A549 (cell line): ENCODE results near the gene IGF2. TPM values are rescaled to one million over a fixed set of nuclear protein-coding genes. Genes with fewer than 3 reads are reported as not detected.

Experiments
- ATAC-seq, 2 experiments: fragments of 200-7000 bp in 1 of 2; fragments of >200 bp in 1 of 2; cut with Nextera tagmentation in 1 of 2; cut with Tn5 transposase in 1 of 2; 3 replicates each; pipeline versions ENCODE4 v1.8.0 to v1.9.1; 2018 to 2020; ENCODE audit warnings: mild to moderate bottlenecking in 1 of 2, moderate library complexity in 1 of 2
- CTCF ChIA-PET: fragments of 300-600 bp; sonication (Branson Sonifier 250); formaldehyde crosslinking; extraction: SDS; loops from one replicate; lab custom pipeline; 2021; ENCODE audit warnings: antibody characterized with exemption, inconsistent platforms; lab: Yijun Ruan, JAX
- POLR2A ChIA-PET: fragments of 350-600 bp; formaldehyde crosslinking; extraction: SDS; loops from one replicate; lab custom pipeline; 2021; ENCODE audit warnings: antibody characterized with exemption, inconsistent platforms; lab: Yijun Ruan, JAX
- DNase-seq, 2 experiments: peaks; one replicate each; pipeline versions ENCODE4 v3.0.0 to v3.0.0-alpha.2; 2011 to 2016; ENCODE audit warnings: low read depth in 1 of 2, low spot score in 1 of 2
- FAIRE-seq: peaks from 2 replicates; lab custom pipeline; 2011; peaks lifted over from hg19 to GRCh38; lab: Jason Lieb, UNC
- H3K27ac ChIP-seq, 2 experiments: fragments of >200 bp; sonication (Bioruptor Twin); formaldehyde crosslinking; 3 replicates each; pipeline ENCODE4 v1.5.1; 2016 to 2017
- H3K4me1 ChIP-seq: fragments of >200 bp; sonication (Bioruptor Twin); formaldehyde crosslinking; 3 replicates; pipeline ENCODE4 v1.6.1; 2016
- H3K4me2 ChIP-seq: fragments of >200 bp; sonication (Bioruptor Twin); formaldehyde crosslinking; 3 replicates; pipeline ENCODE4 v1.6.1; 2016
- H3K4me3 ChIP-seq: fragments of >200 bp; sonication (Bioruptor Twin); formaldehyde crosslinking; 3 replicates; pipeline ENCODE4 v1.5.1; 2016
- H3K9me3 ChIP-seq: fragments of >200 bp; sonication (Bioruptor Twin); formaldehyde crosslinking; 3 replicates; pipeline ENCODE4 v1.6.1; 2016
- BCL3 ChIP-seq: fragments of >200 bp; sonication (Bioruptor Twin); formaldehyde crosslinking; IDR thresholded peaks from 3 replicates; pipeline ENCODE4 v1.6.1; 2016
- BHLHE40 ChIP-seq: IDR thresholded peaks from 2 replicates; pipeline ENCODE4 v1.6.1; 2012; ENCODE audit warnings: low read depth, low read length, inconsistent platforms
- CBX8 ChIP-seq: fragments of 200-600 bp; sonication (generic); IDR thresholded peaks from 2 replicates; pipeline ENCODE4 v1.6.1; 2016
- CEBPB ChIP-seq, 2 experiments: fragments of >200 bp in 1 of 2; sonication (Bioruptor Twin) in 1 of 2; formaldehyde crosslinking in 1 of 2; IDR thresholded peaks; 2 replicates each; pipeline ENCODE4 v1.6.1; 2012 to 2016
- CHD4 ChIP-seq: fragments of 200-600 bp; sonication (generic); IDR thresholded peaks from 2 replicates; pipeline ENCODE4 v1.6.1; 2016; ENCODE audit warnings: antibody characterized with exemption, mild to moderate bottlenecking, borderline replicate concordance
- EHMT2 ChIP-seq: fragments of 200-600 bp; sonication (generic); IDR thresholded peaks from 2 replicates; pipeline ENCODE4 v1.6.1; 2016; ENCODE audit warnings: antibody characterized with exemption, low read depth, mild to moderate bottlenecking, moderate library complexity
- EP300 ChIP-seq, 2 experiments: fragments of >200 bp; sonication (Bioruptor Twin); formaldehyde crosslinking; IDR thresholded peaks; 2 replicates in 1 of 2; 3 replicates in 1 of 2; pipeline ENCODE4 v1.6.1; 2016 to 2017
- ESRRA ChIP-seq: fragments of 150-350 bp; IDR thresholded peaks from 2 replicates; pipeline ENCODE4 v1.6.1; 2014; ENCODE audit warnings: mild to moderate bottlenecking, low read length, borderline replicate concordance
- FOSB ChIP-seq: fragments of 250-450 bp; sonication (Bioruptor Pico); IDR thresholded peaks from 2 replicates; pipeline ENCODE4 v1.5.0; 2020; ENCODE audit warnings: mild to moderate bottlenecking, moderate library complexity
- FOSL2 ChIP-seq, 2 experiments: fragments of 450-650 bp in 1 of 2; fragments of >200 bp in 1 of 2; sonication (Bioruptor Twin) in 1 of 2; formaldehyde crosslinking; IDR thresholded peaks; 2 replicates each; pipeline versions ENCODE4 v1.5.0 to v1.6.1; 2016 to 2020; ENCODE audit warnings: mild to moderate bottlenecking in 1 of 2, moderate library complexity in 1 of 2
- HDAC2 ChIP-seq: fragments of 200-600 bp; sonication (generic); IDR thresholded peaks from 2 replicates; pipeline ENCODE4 v1.6.1; 2016
- HES2 ChIP-seq: fragments of >200 bp; sonication (Bioruptor Twin); formaldehyde crosslinking; IDR thresholded peaks from 2 replicates; pipeline ENCODE4 v1.6.1; 2016
- HMGXB4 ChIP-seq: fragments of 250-450 bp; sonication (Bioruptor Pico); IDR thresholded peaks from 2 replicates; pipeline ENCODE4 v1.5.0; 2021; ENCODE audit warnings: mild to moderate bottlenecking, moderate library complexity, borderline replicate concordance
- HOXA7 ChIP-seq: fragments of 250-450 bp; sonication (Bioruptor Pico); IDR thresholded peaks from 2 replicates; pipeline ENCODE4 v1.5.0; 2020; ENCODE audit warnings: mild to moderate bottlenecking, moderate library complexity
- HOXB5 ChIP-seq: fragments of 250-450 bp; sonication (Bioruptor Pico); IDR thresholded peaks from 2 replicates; pipeline ENCODE4 v1.5.0; 2020; ENCODE audit warnings: mild to moderate bottlenecking, moderate library complexity
- KDM1A ChIP-seq: fragments of 200-600 bp; sonication (generic); IDR thresholded peaks from 2 replicates; pipeline ENCODE4 v1.6.1; 2016; ENCODE audit warnings: low read depth, mild to moderate bottlenecking
- MYC ChIP-seq: IDR thresholded peaks from 2 replicates; pipeline ENCODE4 v1.6.1; 2012; ENCODE audit warnings: mild to moderate bottlenecking, inconsistent platforms, low read length, improper control_type of control experiment, borderline replicate concordance
- NPAS2 ChIP-seq: fragments of 250-450 bp; sonication (Bioruptor Pico); IDR thresholded peaks from 2 replicates; pipeline ENCODE4 v1.8.0; 2022; ENCODE audit warnings: mild to moderate bottlenecking, moderate library complexity, borderline replicate concordance
- NR3C1 ChIP-seq: fragments of >200 bp; sonication (Bioruptor Twin); formaldehyde crosslinking; IDR thresholded peaks from 3 replicates; pipeline ENCODE4 v1.6.1; 2017
- RARB ChIP-seq: fragments of 250-450 bp; sonication (Bioruptor Pico); IDR thresholded peaks from 2 replicates; pipeline ENCODE4 v1.8.0; 2021; ENCODE audit warnings: mild to moderate bottlenecking, moderate library complexity
- RCOR1 ChIP-seq: fragments of 150-350 bp; IDR thresholded peaks from 2 replicates; pipeline ENCODE4 v1.6.1; 2014; ENCODE audit warnings: antibody characterized with exemption, low read length, low read depth
- REST ChIP-seq: fragments of 200-600 bp; sonication (generic); IDR thresholded peaks from 2 replicates; pipeline ENCODE4 v1.6.1; 2016; ENCODE audit warnings: antibody characterized with exemption, mild to moderate bottlenecking, moderate library complexity
- RFX5 ChIP-seq: fragments of 450-650 bp; IDR thresholded peaks from 2 replicates; pipeline ENCODE4 v1.7.1; 2014; ENCODE audit warnings: antibody characterized with exemption, mild to moderate bottlenecking, moderate library complexity
- RNF2 ChIP-seq: fragments of 200-600 bp; sonication (generic); IDR thresholded peaks from 2 replicates; pipeline ENCODE4 v1.6.1; 2016; ENCODE audit warnings: low read depth, mild to moderate bottlenecking, antibody characterized with exemption, moderate library complexity, borderline replicate concordance
- SREBF2 ChIP-seq: fragments of 450-650 bp; IDR thresholded peaks from 2 replicates; pipeline ENCODE4 v1.6.1; 2014; ENCODE audit warnings: mild to moderate bottlenecking, moderate library complexity
- ZNF302 ChIP-seq: fragments of 250-450 bp; sonication (Bioruptor Pico); IDR thresholded peaks from 2 replicates; pipeline ENCODE4 v1.9.0; 2021; ENCODE audit warnings: inconsistent platforms, mild to moderate bottlenecking, moderate library complexity
- WGBS: methylation state at CpG from one replicate; pipeline ENCODE4 v1.1.6; 2017; ENCODE audit errors: missing lambda C conversion rate; 5-methylcytosine and 5-hydroxymethylcytosine counted together
- polyA plus RNA-seq, 4 experiments: library from polyadenylated mRNA; depleted of rRNA in 3 of 4; stranded (reverse); fragments of >200 nt; fragmentation: RNase III in 1 of 4; extraction: RNeasy Plus Mini Kit Qiagen cat#74134 plus additional on column Dnase treatment in 1 of 4; gene quantifications; 2 replicates in 3 of 4; 3 replicates in 1 of 4; pipeline ENCODE4 v1.2.3, GENCODE V29; 2011 to 2017
- TF ChIP-seq, protein P1 (sequence below): IDR thresholded peaks from 2 replicates; pipeline ENCODE4 v1.6.1; 2012
- TF ChIP-seq, protein P2 (sequence below): fragments of 250-450 bp; sonication (Bioruptor Pico); IDR thresholded peaks from 2 replicates; pipeline ENCODE4 v1.5.0; 2020; ENCODE audit warnings: low read depth, mild to moderate bottlenecking, moderate library complexity

Gene IGF2
- polyA plus RNA-seq, 2 of the 4 experiments (the other 2 are of a cell fraction) = 2.0 to 2.9 TPM

GRCh38 chr11:2143799-2144543 is 4.8 kb upstream of the IGF2 start (continued):
- TF ChIP-seq SREBF2 (no peak), RCOR1 (no peak), HOXB5 (CRISPR knock-in tag) (no peak), HES2 (no peak), CHD4 (no peak), RNF2 (peak; percentile 93), BHLHE40 (no peak), FOSB (no peak), FOSL2 (IDR thresholded peaks at IDR 0.05) (no peak), FOSL2 (CRISPR knock-in tag; IDR thresholded peaks at IDR 0.05) (no peak), REST (no peak), HMGXB4 (CRISPR knock-in tag) (no peak)

- ChIA-PET CTCF (interaction anchor here (0.6 to 25.5 kb wide), 12 partner anchors 7 to 393 kb away, joined by 3 to 1333 read pairs (median 5); partner anchors contain the start of gene IFITM10), POLR2A (interaction anchor here (0.5 kb wide), 1 partner anchor 66 kb away, joined by 3 read pairs; no protein-coding TSS in a partner anchor)
- Histone ChIP-seq H3K27ac (no peak overlapping the region), H3K9me3 (no peaks in the 10 kb centered on the region), H3K4me3 (no peak overlapping the region), H3K4me1 (peaks cover 24% of the 10 kb centered on the region; the same call in 2 of the 3 replicates), H3K4me2 (peak overlapping the region; percentile 73)
- TF ChIP-seq, protein P1, sequence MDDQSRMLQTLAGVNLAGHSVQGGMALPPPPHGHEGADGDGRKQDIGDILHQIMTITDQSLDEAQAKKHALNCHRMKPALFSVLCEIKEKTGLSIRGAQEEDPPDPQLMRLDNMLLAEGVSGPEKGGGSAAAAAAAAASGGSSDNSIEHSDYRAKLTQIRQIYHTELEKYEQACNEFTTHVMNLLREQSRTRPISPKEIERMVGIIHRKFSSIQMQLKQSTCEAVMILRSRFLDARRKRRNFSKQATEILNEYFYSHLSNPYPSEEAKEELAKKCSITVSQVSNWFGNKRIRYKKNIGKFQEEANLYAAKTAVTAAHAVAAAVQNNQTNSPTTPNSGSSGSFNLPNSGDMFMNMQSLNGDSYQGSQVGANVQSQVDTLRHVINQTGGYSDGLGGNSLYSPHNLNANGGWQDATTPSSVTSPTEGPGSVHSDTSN = no peak
- no peak for TF ChIP-seq EHMT2
- TF ChIP-seq CEBPB (IDR thresholded peaks at IDR 0.05) = no peak
- no peak for TF ChIP-seq HOXA7 (CRISPR knock-in tag)
- TF ChIP-seq, protein P2, sequence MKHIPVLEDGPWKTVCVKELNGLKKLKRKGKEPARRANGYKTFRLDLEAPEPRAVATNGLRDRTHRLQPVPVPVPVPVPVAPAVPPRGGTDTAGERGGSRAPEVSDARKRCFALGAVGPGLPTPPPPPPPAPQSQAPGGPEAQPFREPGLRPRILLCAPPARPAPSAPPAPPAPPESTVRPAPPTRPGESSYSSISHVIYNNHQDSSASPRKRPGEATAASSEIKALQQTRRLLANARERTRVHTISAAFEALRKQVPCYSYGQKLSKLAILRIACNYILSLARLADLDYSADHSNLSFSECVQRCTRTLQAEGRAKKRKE (CRISPR knock-in tag) = no peak
- no peak for TF ChIP-seq RARB (CRISPR knock-in tag)
- no peak for TF ChIP-seq RFX5
- no peak for TF ChIP-seq ESRRA
- no peak for TF ChIP-seq HDAC2
- no peak for TF ChIP-seq KDM1A
- TF ChIP-seq ZNF302 (CRISPR knock-in tag) = no peak
- no peak for TF ChIP-seq CBX8
- TF ChIP-seq BCL3 = no peak
- no peak for TF ChIP-seq RCOR1
- TF ChIP-seq NR3C1 = no peak
- no peak for TF ChIP-seq MYC
- no peak for TF ChIP-seq RNF2
- no peak for TF ChIP-seq NPAS2 (CRISPR knock-in tag)
- no peak for TF ChIP-seq EP300 (IDR thresholded peaks at IDR 0.05)
- no peak for FAIRE-seq
- 12% methylated on average over 12 of the region's 12 CpGs for WGBS
- no peak for ATAC-seq
- no peak for DNase-seq
These were observed 4.2 kb upstream of the IGF2 start for GRCh38 chr11:2143477-2143798.
